ENCODE measurements around the gene COL20A1. TPM values are rescaled to one million over a fixed set of nuclear protein-coding genes. Genes with fewer than 3 reads are reported as not detected.

COL20A1 gene
- total RNA-seq, 1 donor from 2014 or later = not detected

GRCh38 chr20:63280929-63281545 lies 11.9 kb upstream of the COL20A1 start:
- Histone ChIP-seq H3K4me3 (ENCODE audit: low read depth, low read length) (no peak overlapping the region), H3K27me3 (ENCODE audit: control insufficient read depth, insufficient read depth, low read length) (no peaks in the 10 kb centered on the region), H3K36me3 (ENCODE audit: control insufficient read depth, insufficient read depth, low read length) (peaks cover 4% of the 10 kb centered on the region)
- TF ChIP-seq CTCF (IDR thresholded peaks at IDR 0.05; ENCODE audit: insufficient read depth, low read length, poor library complexity, severe bottlenecking) = peak; percentile 52
- DNase-seq (ENCODE audit: low read depth) = no peak

- Histone ChIP-seq H3K4me3 (ENCODE audit: low read depth, low read length) (no peak overlapping the region), H3K36me3 (ENCODE audit: control insufficient read depth, insufficient read depth, low read length) (peaks cover 4% of the 10 kb centered on the region), H3K27me3 (ENCODE audit: control insufficient read depth, insufficient read depth, low read length) (no peaks in the 10 kb centered on the region)
- DNase-seq (ENCODE audit: low read depth) = no peak
- no peak for TF ChIP-seq CTCF (IDR thresholded peaks at IDR 0.05; ENCODE audit: insufficient read depth, low read length, poor library complexity, severe bottlenecking)
These were observed 11.0 kb upstream of the COL20A1 start for GRCh38 chr20:63281742-63282665.

GRCh38 chr20:63282946-63283345 lies 10.0 kb upstream of the COL20A1 start:
- peaks cover 2% of the 10 kb centered on the region for H3K36me3 ChIP-seq (ENCODE audit: control insufficient read depth, insufficient read depth, low read length)
- no peak for DNase-seq (ENCODE audit: low read depth)
- no peaks in the 10 kb centered on the region for H3K27me3 ChIP-seq (ENCODE audit: control insufficient read depth, insufficient read depth, low read length)
- H3K4me3 ChIP-seq (ENCODE audit: low read depth, low read length) = no peak overlapping the region
- TF ChIP-seq CTCF (IDR thresholded peaks at IDR 0.05; ENCODE audit: insufficient read depth, low read length, poor library complexity, severe bottlenecking) = no peak

- Histone ChIP-seq H3K27me3 (ENCODE audit: control insufficient read depth, insufficient read depth, low read length) (no peaks in the 10 kb centered on the region), H3K36me3 (ENCODE audit: control insufficient read depth, insufficient read depth, low read length) (peaks cover 1% of the 10 kb centered on the region), H3K4me3 (ENCODE audit: low read depth, low read length) (no peak overlapping the region)
- no peak for TF ChIP-seq CTCF (IDR thresholded peaks at IDR 0.05; ENCODE audit: insufficient read depth, low read length, poor library complexity, severe bottlenecking)
- no peak for DNase-seq (ENCODE audit: low read depth)
These were observed 9.4 kb upstream of the COL20A1 start for GRCh38 chr20:63283397-63284082.

- peaks cover 1% of the 10 kb centered on the region for H3K36me3 ChIP-seq (ENCODE audit: control insufficient read depth, insufficient read depth, low read length)
- no peak for TF ChIP-seq CTCF (IDR thresholded peaks at IDR 0.05; ENCODE audit: insufficient read depth, low read length, poor library complexity, severe bottlenecking)
- H3K27me3 ChIP-seq (ENCODE audit: control insufficient read depth, insufficient read depth, low read length) = no peaks in the 10 kb centered on the region
- H3K4me3 ChIP-seq (ENCODE audit: low read depth, low read length) = no peak overlapping the region
- no peak for DNase-seq (ENCODE audit: low read depth)
These were observed 8.9 kb upstream of the COL20A1 start for GRCh38 chr20:63284083-63284440.
